Psoas muscle (tissue), 8 donors: Measurements from ENCODE around the gene ALDH1A2. TPM values are rescaled to one million over a fixed set of nuclear protein-coding genes. Genes with fewer than 3 reads are reported as not detected.
A peak's percentile ranks its signal among the peaks of the same experiment; 100 is the strongest.

ENCODE experiments used
- ATAC-seq, 4 donors: fragments of 200-7000 bp; cut with Tn5 transposase; one replicate each; pipeline ENCODE4 v1.9.1; 2020; ENCODE audit warnings: moderate library complexity in 3 of 4, mild to moderate bottlenecking in 2 of 4
- DNase-seq, 2 donors: peaks; one replicate each; pipeline ENCODE4 v3.0.0-alpha.2; 2020
- H3K27ac ChIP-seq: fragments of 200-600 bp; one replicate; pipeline ENCODE4 v1.8.0; 2022
- H3K27me3 ChIP-seq, 3 donors: fragments of 200-600 bp in 1 of 3; one replicate each; pipeline versions ENCODE4 v1.6.1 to v1.8.0; 2013 to 2022; ENCODE audit warnings: low read length in 2 of 3, mild to moderate bottlenecking in 2 of 3, moderate library complexity in 1 of 3; ENCODE audit not compliant: insufficient read depth in 3 of 3
- H3K36me3 ChIP-seq, 2 donors: fragments of 200-600 bp in 1 of 2; one replicate each; pipeline versions ENCODE4 v1.6.1 to v1.8.0; 2013 to 2022; ENCODE audit warnings: low read depth in 1 of 2, mild to moderate bottlenecking in 1 of 2, moderate library complexity in 1 of 2; ENCODE audit not compliant: insufficient read depth in 1 of 2
- H3K4me1 ChIP-seq: fragments of 200-600 bp; one replicate; pipeline ENCODE4 v1.8.0; 2022
- H3K4me3 ChIP-seq: fragments of 200-600 bp; one replicate; pipeline ENCODE4 v1.8.0; 2022; ENCODE audit warnings: mild to moderate bottlenecking
- H3K9me3 ChIP-seq: fragments of 200-600 bp; one replicate; pipeline ENCODE4 v1.8.0; 2022
- CTCF ChIP-seq: fragments of 200-600 bp; IDR thresholded peaks from one replicate; pipeline ENCODE4 v1.8.0; 2022; ENCODE audit warnings: antibody characterized with exemption
- WGBS, 3 donors: extraction: QIAGEN DNeasy Blood & Tissue Kit; methylation state at CpG; one replicate each; pipeline versions ENCODE4 v1.1.6 to v1.1.7; 2013; 5-methylcytosine and 5-hydroxymethylcytosine counted together
- intact Hi-C, 2 donors: fragments of 100-400 bp; cut with DNase I; formaldehyde crosslinking; loops; one replicate each; pipeline versions ENCODE4 v1.11.0 to v1.14.2; 2022
- polyA plus RNA-seq, 3 donors: library from polyadenylated mRNA; stranded (reverse); fragments of 200-250 nt; gene quantifications; one replicate each; pipeline ENCODE4 v1.2.3, GENCODE V29; 2013
- total RNA-seq, 4 donors: library from RNA; stranded (reverse); fragmentation: NEBNext Ultra II Directional in 2 of 4; extraction: Animal tissue kit (Norgen Biotek cat#: 25700) in 2 of 4; gene quantifications; one replicate each; pipeline versions ENCODE4 v1.2.1 to v1.2.4, GENCODE V29; 2021 to 2023
- donor health status: healthy with polysubstance abuse.
- donor health status: DM: no; HTN: no; CAD: no; lungs with moderate emphysema.
- donor health status: Bipolar disorder and iron deficiency.
- donor health status: healthy.
- donor health status: DM: yes; HTN: yes; CAD: no.
- donor health status: DM: no; HTN: no; CAD: no.
- donor health status: DM: no; HTN: no; CAD: no.
- donor health status: DM: yes; HTN: yes; CAD: no.

The ALDH1A2 gene
- total and polyA plus RNA-seq, 7 donors, result 0.74 to 4.7 (median 2.5) TPM

- H3K9me3 ChIP-seq, result no peaks in the 10 kb centered on the region
- no peak overlapping the region for H3K4me3 ChIP-seq
- DNase-seq (no peak), ATAC-seq (peak in 1 of 4 donors; percentile 35)
- no peak overlapping the region for H3K27ac ChIP-seq
- peaks cover 17% of the 10 kb centered on the region for H3K4me1 ChIP-seq
- WGBS, 3 donors, result 32 to 48% (median 44%) methylated on average over 3 of the region's 3 CpGs
- TF ChIP-seq CTCF, result no peak
- H3K36me3 ChIP-seq, result no peaks in the 10 kb centered on the region
- intact Hi-C loops, result no loop called here
- H3K27me3 ChIP-seq, result no peaks in the 10 kb centered on the region
Observed at GRCh38 chr15:57923750-57924149, 141.8 kb downstream of the ALDH1A2 start.

DNA sequence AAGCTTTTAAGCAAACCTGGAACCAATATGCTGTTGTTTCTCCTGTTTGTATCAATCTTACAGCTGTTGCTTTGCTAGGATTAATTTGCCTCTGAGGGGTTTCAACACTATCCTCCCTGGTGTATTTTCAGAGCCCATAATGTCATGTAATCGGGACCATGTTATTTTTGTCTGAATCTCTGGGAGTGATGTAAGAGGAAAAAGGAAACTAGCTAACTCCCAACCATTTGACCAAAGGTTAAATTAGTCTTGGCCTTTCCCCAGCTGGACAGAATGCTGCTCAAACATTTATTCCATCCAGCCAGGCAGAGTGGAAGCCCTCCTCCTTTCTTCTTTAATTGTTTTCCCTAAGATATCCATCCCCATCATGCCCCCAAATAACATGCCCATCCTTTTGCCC, 142.2 kb downstream of the ALDH1A2 start:
- no peaks in the 10 kb centered on the region for H3K27me3 ChIP-seq
- ATAC-seq (peak; percentile 21 to 81 (median 46)), DNase-seq (no peak)
- TF ChIP-seq CTCF, result no peak
- H3K36me3 ChIP-seq, result no peaks in the 10 kb centered on the region
- no peaks in the 10 kb centered on the region for H3K9me3 ChIP-seq
- 0 to 3% (median 0%) methylated on average over 1 of the region's 1 CpG for WGBS, 3 donors
- no peak overlapping the region for H3K27ac ChIP-seq
- H3K4me1 ChIP-seq, result peaks cover 17% of the 10 kb centered on the region
- no peak overlapping the region for H3K4me3 ChIP-seq
- intact Hi-C loops, result no loop called here

- no peak overlapping the region for H3K27ac ChIP-seq
- ATAC-seq, result peak; percentile 36 to 67 (median 64)
- DNase-seq, result peak; percentile 37 to 56
- H3K36me3 ChIP-seq, result no peaks in the 10 kb centered on the region
- H3K4me3 ChIP-seq, result no peak overlapping the region
- peaks cover 17% of the 10 kb centered on the region for H3K4me1 ChIP-seq
- WGBS, 3 donors, result 21 to 29% (median 29%) methylated on average over 5 of the region's 5 CpGs
- H3K9me3 ChIP-seq, result no peaks in the 10 kb centered on the region
- intact Hi-C loops, result no loop called here
- TF ChIP-seq CTCF, result no peak
- no peaks in the 10 kb centered on the region for H3K27me3 ChIP-seq
Observed at GRCh38 chr15:57922776-57923175, 142.7 kb downstream of the ALDH1A2 start.

DNA sequence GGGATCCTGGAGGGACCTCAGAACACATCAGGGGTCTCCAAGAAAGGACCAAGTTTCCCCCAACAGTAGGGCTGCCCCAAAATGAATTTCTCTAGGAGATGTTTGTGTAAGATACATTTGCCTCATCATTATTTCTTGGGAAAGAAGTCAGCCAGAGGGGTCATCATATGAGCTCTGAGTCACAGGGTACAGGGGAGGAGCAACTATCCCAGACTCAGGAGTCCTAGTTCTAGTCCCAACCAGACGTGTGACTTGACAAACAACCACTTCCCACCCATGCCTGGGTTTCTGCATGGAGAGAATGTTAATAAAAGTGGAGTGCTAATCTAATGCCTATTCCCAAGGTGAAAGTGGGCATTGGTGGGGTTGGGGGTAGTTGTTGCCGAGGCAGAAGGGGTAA, 144.1 kb downstream of the ALDH1A2 start:
- Histone ChIP-seq H3K36me3 (no peaks in the 10 kb centered on the region), H3K27me3 (no peaks in the 10 kb centered on the region), H3K4me3 (no peak overlapping the region), H3K4me1 (peaks cover 17% of the 10 kb centered on the region), H3K9me3 (no peaks in the 10 kb centered on the region), H3K27ac (no peak overlapping the region)
- DNase-seq, result no peak
- no peak for TF ChIP-seq CTCF
- 76 to 80% (median 79%) methylated on average over 2 of the region's 2 CpGs for WGBS, 3 donors
- ATAC-seq, result peak in 1 of 4 donors; percentile 55
- intact Hi-C loops, result no loop called here

GRCh38 chr15:57920911-57921310, 144.6 kb downstream of the ALDH1A2 start:
- Histone ChIP-seq H3K27me3 (no peaks in the 10 kb centered on the region), H3K9me3 (no peaks in the 10 kb centered on the region), H3K27ac (no peak overlapping the region), H3K4me3 (no peak overlapping the region), H3K36me3 (no peaks in the 10 kb centered on the region), H3K4me1 (peaks cover 17% of the 10 kb centered on the region)
- WGBS, 3 donors, result 51 to 57% (median 54%) methylated on average over 5 of the region's 5 CpGs
- DNase-seq (no peak), ATAC-seq (peak in 3 of 4 donors; percentile 8 to 62 (median 24))
- intact Hi-C loops, result no loop called here
- no peak for TF ChIP-seq CTCF
